GM21737 (cell line): ENCODE measurements around the gene TEX36.
"Not testable (repeated sequence)": the region's sequence is repeated elsewhere in the genome, so short reads cannot be mapped to it uniquely, and the experiment has no call there.

Source experiments
- ATAC-seq: cut with Tn5 transposase; IDR thresholded peaks from one replicate; pipeline ENCODE4 v1.9.1; 2021; ENCODE audit warnings: mild to moderate bottlenecking, moderate library complexity; ENCODE audit not compliant: unreplicated experiment

The TEX36 gene

GRCh38 chr10:125637496-125637895 is 45.5 kb downstream of the TEX36 start:
- no peak for ATAC-seq

GRCh38 chr10:125634606-125635005 is 48.4 kb downstream of the TEX36 start:
- no peak for ATAC-seq

GRCh38 chr10:125633517-125633999 is 49.4 kb downstream of the TEX36 start:
- ATAC-seq = no peak

- no peak for ATAC-seq
These were observed 51.2 kb downstream of the TEX36 start for GRCh38 chr10:125631806-125632205.

- no peak for ATAC-seq
These were observed 53.1 kb downstream of the TEX36 start for GRCh38 chr10:125629758-125630376.

GRCh38 chr10:125628104-125629049 is 54.6 kb downstream of the TEX36 start:
- ATAC-seq = no peak

- ATAC-seq = no peak
These were observed 55.3 kb downstream of the TEX36 start for GRCh38 chr10:125627646-125628045.

GRCh38 chr10:125626671-125627070 is 56.3 kb downstream of the TEX36 start:
- ATAC-seq = no peak

GRCh38 chr10:125625586-125625985 is 57.4 kb downstream of the TEX36 start:
- ATAC-seq = no peak

GRCh38 chr10:125624800-125625199 is 58.2 kb downstream of the TEX36 start:
- ATAC-seq = no peak

GRCh38 chr10:125621052-125621451 is 61.9 kb downstream of the TEX36 start:
- no peak for ATAC-seq

- ATAC-seq = no peak
These were observed 62.6 kb downstream of the TEX36 start for GRCh38 chr10:125620401-125620800.

- ATAC-seq = not testable (repeated sequence)
These were observed 69.9 kb downstream of the TEX36 start for GRCh38 chr10:125613062-125613461.

- ATAC-seq = no peak
These were observed 71.2 kb downstream of the TEX36 start for GRCh38 chr10:125611756-125612155.

- no peak for ATAC-seq
These were observed 71.7 kb downstream of the TEX36 start for GRCh38 chr10:125611216-125611615.

GRCh38 chr10:125609859-125610258 is 73.1 kb downstream of the TEX36 start:
- no peak for ATAC-seq

GRCh38 chr10:125608474-125608873 is 74.5 kb downstream of the TEX36 start:
- no peak for ATAC-seq

GRCh38 chr10:125607689-125608290 is 75.2 kb downstream of the TEX36 start:
- ATAC-seq = no peak

- ATAC-seq = no peak
These were observed 76.5 kb downstream of the TEX36 start for GRCh38 chr10:125606414-125607010.
